ENCODE data around the gene NLK. TPM values are rescaled to one million over a fixed set of nuclear protein-coding genes. Genes with fewer than 3 reads are reported as not detected.
"Not testable (repeated sequence)": the region's sequence is repeated elsewhere in the genome, so short reads cannot be mapped to it uniquely, and the experiment has no call there.

The NLK gene
- total RNA-seq, 1 experiment from 2014 or later: 14.3 TPM

DNA sequence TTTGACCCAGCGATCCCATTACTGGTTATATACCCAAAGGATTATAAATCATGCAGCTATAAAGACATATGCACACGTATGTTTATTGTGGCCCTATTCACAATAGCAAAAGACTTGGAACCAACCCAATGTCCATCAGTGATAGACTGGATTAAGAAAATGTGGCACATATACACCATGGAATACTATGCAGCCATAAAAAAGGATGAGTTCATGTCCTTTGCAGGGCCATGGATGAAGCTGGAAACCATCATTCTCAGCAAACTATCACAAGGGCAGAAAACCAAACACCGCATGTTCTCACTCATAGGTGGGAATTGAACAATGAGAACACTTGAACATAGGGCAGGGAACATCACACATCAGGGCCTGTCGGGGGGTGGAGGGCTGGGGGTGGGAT is 112.9 kb downstream of the NLK start:
- not testable (repeated sequence) for DNase-seq (ENCODE audit: low read depth)

DNA sequence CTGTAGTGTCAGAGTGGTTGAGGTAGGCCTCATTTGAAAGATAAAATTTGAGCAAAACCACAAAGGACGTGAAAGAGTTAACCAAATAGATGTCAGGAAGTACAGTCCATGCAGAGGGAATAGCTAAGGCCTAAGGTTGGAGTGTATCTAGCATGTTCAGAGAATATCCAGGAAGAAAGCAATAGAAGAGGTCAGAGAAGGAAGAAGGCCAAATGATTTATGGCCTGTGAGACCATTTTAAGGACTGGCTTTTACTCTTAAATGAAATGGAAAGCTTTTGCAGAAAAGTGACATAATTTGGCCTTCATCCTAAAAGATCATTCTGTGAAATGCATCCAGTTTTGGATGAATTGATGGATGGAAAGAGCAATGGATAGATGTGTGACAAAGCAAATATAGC is 116.5 kb downstream of the NLK start:
- no peak for DNase-seq (ENCODE audit: low read depth)

DNA sequence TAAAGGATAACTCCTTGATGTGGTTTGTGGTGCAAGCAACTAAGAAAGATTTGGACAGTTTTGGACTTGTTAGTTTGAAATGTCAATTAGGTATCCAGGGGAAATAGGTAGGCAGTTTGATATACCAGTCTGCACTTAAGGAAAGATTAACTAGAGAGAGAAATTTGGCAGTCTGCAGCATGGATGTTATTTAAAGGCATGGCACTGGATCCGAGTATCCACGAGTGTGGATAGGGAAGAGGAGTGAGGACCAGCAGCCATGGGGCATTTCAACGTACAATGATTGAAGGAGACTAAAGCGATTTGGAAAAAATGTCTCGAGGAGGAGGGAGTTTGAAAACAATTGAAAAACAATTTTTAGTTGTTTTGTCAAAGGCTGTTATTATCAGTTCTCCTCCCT is 117.4 kb downstream of the NLK start:
- DNase-seq (ENCODE audit: low read depth): no peak

DNA sequence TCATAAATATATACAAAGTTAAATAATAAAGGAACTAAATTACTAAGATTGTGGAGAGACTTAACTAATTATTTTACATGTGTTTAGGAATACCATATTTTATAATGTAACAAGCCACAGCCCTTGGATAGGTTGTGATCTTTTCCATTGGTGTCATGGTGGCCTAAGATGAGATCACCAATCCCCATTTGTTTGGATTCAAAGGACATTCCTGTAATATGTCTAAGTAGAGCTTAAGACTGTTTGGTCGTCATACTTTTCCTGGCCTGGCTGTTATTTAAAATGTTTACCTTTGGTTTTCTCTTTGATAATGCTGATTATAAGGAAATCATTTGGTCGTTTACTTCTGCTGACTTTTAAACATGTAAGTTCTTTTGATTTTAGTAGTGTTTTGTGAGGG is 118.1 kb downstream of the NLK start:
- DNase-seq (ENCODE audit: low read depth): no peak

DNA sequence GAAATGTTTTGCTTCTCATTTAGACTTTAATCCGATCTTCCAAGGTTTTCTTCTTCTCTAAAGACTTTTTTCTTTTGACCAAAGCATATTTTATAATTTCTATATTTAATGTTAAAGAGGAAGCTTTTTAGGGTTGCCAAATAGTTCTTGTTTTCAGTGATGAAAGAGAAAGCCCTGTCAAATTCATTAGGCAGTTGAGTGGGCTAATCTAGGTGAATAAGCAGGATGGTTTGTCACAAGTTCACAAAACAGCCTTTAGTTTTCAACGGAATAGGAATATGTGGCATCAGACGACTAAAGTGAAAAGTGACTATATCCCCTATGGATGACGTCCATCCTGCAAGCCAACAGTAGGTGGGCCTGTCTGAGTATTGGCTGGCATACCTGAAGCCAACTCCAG is 118.8 kb downstream of the NLK start:
- no peak for DNase-seq (ENCODE audit: low read depth)

DNA sequence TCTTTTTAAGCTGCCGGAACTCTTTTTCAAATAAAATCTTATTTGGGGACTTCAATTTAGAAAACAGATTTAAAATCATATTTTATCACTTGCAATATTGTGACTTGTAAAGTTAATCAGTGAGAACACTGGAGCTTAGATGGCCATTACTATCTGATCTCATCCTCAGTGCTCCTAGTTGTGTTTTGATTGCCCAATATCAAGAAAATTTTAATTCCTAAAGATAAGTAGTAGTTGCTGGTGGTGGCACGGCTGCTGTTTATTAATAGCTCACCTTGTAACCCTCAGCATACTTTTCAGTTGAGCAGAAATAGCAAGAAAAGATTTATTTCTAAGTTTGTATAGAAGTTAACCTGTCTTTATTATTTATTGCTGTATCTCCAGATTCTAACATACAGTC is 124.0 kb downstream of the NLK start:
- DNase-seq (ENCODE audit: low read depth): no peak

DNA sequence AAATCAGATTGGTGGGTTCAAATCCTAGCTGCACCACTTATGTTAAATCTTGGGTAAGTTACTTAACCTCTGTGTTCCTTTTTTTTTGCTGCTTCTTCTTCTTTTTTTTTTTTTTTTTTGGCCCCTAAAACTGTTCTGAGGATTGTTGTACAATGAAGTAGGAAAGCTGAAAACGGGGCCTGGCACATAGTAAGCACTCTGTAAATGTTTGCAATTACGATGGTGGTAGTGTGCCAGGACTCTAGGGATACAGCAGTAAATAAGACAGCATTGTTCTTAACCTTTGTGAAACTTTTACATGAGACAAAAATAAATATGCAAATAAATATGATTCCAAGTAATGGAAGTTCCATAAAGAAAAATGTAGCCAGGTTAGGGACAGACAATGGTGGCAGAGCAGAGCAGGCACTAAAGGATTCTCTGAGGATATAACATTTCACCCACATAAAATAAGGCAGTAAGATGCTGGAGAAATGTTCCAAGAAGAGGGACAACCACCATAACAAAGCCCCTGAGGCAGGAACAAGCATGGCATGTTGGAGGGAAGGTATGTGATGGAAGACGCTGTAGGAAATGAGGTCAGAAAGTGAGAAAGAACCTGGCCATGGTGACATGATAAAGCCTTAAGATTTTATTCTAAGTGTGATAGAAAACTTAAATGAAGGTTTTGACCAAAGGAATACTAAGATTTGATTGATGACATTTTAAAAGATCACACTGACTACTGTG is 127.3 kb downstream of the NLK start:
- no peak for DNase-seq (ENCODE audit: low read depth)

DNA sequence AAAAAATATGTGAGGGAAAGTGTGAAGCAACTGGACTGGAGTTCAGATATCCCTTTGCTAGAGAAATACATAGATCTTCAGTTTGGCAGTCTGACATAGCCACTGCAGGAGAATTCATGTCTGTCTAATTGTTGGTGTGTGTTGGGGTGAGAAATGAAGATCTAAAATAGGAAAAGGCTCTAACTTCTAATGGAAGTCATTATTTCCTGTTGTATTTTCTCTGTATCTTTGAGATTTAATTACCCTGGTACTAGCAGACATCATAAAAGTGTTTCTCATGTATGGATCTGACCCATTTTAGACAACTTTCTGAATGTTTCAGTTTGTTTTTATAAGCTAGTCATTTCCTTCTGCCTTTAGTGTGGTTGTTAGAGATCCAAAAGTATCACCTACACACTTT is 128.3 kb downstream of the NLK start:
- DNase-seq (ENCODE audit: low read depth): no peak

DNA sequence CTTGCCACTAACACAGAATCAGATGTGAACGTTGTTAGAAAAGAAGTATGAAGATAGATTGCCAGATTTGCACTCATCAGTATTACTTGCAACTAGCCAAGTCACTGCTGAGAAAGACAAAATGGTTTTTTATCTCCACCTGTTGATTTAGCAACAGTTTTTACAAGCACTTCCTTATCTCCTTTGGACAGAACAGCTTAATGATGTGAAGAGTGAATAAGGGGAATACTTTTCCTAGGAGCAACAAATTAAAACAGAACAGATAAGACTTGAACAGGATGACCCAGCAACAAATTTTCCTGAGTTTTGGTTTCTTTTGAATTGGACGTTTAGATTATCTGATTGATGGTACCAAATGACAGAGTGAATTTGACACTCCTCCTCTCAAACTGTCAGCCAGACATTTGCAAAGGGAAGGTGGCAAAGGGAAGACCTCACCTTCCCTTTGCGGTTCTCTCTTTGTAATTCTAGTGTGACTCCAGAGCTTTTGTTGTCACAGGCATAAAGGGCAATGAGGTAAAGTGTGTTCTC is 130.6 kb downstream of the NLK start:
- no peak for DNase-seq (ENCODE audit: low read depth)

DNA sequence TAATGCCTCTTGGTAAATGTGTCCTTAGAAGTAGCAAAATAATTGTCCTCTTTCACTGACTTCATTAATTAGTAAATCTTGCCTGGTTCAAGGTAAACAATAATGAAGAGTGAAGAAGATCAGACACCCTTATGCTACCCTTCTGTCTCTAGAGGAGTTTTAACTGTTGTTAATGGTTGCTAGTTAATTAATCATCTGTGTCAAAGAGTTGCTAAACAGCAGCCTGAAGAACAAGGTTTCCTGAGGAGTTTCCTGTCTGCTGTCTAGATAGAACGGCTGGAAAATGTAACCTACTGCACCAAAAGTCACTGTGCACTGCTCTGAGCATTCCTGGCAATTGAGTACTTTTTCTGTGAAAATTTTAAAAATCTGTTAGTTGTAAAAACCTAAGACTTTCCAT is 131.3 kb downstream of the NLK start:
- DNase-seq (ENCODE audit: low read depth): no peak

DNA sequence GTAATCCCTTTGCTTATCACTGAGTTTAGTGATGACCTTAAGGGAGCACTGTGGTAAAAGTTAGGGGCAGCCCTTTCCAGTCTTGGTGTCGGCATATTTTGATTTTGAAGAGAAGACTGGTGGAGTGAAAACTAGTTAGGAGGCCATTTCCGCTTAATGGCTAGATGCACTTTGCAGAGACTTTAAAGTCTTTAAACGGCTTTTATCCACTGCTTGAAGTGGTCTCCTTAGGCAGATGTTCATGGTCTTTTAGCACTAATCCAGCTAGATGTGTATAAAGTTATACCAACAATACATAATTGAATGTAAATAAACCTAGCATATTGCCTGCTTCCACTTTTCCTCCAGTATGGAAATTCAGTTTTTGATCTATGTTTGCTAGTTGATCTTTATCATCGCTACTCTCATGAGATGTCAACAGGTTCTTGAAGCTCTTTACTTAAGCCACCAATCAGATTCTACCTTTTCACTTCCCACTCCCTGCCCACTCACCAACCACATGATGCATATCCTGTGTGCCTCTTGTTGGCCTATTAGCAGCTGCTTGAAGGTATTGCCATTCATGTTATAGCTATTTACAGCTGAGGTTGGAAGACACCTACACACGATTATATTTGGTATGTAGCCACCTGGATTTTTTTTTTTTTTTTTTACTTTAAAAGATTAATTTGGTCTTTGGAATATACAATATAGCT is 132.0 kb downstream of the NLK start:
- no peak for DNase-seq (ENCODE audit: low read depth)

DNA sequence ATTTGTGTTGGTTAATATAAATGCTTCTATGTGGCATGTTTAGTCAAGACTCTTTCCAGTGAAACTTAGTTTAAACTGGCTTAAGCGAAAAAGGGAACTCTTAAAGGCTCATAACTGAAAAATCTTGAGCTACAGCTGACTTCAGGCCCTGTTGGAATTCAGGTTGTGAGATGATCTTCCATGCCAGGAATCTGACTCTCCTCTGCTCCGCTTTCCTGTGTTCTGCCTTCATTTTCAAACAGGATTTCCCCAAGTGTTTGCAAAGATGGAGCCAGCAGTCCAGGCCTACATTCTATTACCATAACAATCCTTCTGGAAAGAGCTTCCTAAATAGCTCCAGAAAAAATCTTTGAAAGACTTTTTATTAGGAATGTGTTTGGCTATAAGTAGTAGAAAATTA is 134.9 kb downstream of the NLK start:
- DNase-seq (ENCODE audit: low read depth): no peak

DNA sequence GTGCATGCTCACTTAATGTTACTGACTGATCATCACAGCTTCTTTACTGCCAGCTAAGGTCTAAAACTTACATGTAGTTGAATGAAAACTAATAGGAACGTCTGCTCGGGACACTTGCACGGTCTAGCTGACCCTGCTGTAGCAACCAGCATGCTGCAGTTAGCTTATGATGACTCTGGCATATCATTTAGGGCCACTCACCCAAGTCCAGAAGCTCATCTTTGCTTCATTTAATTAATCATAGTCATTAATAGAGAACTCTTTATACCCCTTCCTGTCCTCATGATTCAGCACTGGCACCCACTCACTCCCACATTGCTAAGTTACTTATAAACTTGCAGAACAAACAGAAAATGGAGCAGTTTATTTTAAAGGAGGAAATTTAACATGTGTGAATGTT is 136.3 kb downstream of the NLK start:
- no peak for DNase-seq (ENCODE audit: low read depth)

DNA sequence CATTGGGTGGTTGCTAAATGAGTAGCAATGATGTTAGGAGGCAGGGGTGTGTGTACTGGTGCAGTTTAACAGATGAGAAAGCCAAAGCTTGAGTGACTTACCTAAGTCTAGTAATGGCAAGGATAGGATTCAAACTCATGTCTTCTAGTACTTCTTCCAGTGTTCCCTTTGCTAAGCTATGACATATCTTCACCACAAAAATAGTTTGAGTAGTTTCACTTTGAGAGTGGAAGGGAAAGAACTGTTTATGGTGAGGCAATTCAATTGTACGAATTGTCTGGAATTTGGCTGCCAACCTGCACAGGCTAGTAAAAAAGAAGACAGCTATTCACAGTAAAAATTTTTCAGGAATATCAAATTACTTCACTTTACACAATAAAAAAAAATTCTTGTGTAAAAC is 138.0 kb downstream of the NLK start:
- DNase-seq (ENCODE audit: low read depth): no peak

DNA sequence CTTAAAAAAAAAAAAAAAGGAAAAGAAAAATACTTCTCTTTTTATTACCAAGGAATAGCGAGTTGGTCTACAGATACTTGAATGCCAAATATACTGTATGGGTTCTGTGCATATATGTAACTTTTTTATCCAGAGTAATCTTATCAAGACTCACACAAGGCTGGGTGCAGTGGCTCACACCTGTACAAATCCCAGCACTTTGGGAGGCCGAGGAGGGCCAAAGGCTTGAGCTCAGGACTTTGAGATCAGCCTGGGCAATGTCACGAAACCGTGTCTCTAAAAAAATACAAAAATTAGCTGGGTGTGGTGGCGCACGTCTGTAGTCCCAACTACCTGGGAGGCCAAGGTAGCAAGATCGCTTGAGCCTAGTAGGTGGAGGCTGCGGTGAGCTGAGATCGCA is 139.1 kb downstream of the NLK start:
- no peak for DNase-seq (ENCODE audit: low read depth)

DNA sequence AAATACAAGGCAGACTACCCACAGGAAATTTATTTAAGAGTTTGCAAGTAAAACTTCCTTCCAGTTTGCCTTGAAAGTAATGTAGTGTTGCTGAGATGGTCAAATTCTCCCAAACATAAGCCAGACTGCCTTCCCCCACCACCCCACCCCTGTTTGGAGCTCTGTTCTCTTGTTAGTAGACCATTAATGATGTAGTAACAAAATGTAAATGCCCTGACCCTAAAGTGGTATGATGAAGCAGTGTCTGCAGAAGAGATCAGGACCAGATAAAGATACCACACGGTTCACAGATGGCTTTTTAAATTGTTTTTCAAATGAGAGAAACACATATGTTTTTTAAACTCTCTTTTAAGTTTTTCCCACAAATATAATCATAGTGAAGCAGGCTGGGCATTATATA is 140.1 kb downstream of the NLK start:
- DNase-seq (ENCODE audit: low read depth): no peak

DNA sequence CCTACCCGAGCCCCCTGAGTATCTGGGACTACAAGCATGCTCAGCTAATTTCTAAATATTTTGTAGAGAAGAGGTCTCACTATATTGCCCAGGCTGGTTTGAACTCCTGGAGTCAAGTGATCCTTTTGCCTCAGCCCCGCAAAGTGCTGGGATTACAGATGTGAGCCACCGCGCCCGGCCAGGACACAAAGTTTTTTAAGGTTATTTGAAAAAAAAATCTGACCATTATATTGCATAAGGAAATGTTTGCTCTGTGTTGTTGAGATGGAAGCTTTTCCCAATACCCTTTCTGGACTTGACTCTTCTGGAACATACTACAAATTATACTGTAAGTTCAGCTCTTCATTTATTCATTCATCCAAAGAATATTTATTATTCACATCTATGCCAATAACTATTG is 143.2 kb downstream of the NLK start:
- DNase-seq (ENCODE audit: low read depth): no peak

DNA sequence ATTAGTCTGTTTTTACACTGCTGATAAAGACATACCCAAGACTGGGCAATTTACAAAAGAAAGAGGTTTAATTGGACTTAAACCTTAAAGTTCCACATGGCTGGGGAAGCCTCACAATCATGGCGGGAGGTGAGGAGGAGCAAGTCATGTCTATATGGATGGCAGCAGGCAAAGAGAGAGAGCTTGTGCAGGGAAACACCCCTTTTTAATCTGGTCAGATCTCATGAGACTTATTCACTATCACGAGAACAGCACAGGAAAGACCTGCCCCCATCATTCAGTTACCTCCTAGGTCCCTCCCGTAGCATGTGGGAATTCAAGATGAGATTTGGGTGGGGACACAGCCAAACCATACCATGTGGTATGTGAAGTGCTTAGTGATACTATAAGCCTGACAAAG is 144.0 kb downstream of the NLK start:
- not testable (repeated sequence) for DNase-seq (ENCODE audit: low read depth)

DNA sequence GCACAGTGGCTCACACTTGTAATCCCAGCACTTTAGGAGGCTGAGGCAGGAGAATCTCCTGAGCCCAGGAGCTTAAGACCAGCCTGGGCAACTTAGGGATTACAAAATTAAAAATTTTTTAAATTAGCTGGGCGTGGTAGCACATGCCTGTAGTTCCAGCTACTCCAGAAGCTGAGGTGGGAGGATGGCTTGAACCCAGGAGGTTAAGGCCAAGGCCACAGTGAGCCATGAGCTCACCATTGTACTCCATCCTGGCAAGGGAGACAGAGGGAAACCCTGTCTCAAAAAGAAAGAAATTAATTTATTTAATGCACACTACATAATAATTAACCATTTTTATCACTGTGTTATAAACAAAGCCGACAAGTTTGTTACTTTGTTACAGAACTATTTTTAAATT is 145.5 kb downstream of the NLK start:
- no peak for DNase-seq (ENCODE audit: low read depth)

DNA sequence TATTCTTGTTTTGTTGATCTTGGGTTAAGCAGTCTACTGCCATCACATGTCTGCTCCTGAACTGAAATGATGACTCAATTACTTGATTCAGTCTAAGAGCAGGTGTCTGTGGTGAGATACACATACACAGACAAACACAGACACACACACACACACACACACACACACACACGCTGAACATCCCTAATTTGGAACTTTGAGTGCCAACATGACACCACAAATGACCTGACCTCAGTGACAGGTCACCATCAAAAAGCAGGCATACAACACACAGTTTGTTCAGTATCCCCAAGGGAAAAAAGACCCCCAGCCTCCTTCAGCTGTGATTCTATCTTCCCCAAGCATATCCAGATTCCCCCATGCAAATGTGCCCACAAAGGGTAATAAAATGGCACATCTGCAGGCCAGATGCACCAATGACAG is 146.4 kb downstream of the NLK start:
- DNase-seq (ENCODE audit: low read depth): peak; percentile 7

DNA sequence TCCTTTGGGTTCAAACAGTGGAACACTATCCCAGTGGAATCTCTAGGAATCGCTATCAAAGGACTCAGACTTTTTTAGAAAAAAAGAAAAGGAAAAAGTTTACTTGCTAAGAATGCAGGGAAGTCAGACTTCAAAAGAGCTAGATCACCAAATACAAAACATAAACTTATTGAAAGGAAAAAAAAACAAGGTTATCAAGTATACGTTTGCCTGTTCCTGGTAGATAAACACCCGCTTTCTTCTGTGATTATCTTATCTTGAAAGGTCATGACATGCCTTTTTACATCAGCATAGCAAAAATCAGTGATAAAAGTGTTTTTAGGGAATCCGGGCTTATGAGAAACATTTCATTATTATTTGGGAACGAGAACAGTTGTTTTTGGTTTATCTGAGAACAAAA is 147.2 kb downstream of the NLK start:
- no peak for DNase-seq (ENCODE audit: low read depth)

DNA sequence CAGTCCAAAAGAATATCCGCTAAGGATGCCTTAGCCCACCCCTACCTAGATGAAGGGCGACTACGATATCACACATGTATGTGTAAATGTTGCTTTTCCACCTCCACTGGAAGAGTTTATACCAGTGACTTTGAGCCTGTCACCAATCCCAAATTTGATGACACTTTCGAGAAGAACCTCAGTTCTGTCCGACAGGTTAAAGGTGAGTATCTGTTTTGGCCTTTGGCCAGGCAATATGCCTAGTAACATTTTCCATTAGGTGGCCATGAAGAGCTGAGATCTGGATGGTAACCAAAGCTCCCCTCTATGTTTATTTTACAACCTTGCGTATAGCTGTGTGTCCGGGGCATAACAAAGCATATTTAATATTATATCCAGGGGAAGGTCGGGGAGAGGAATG is 148.5 kb downstream of the NLK start:
- DNase-seq (ENCODE audit: low read depth): no peak

DNA sequence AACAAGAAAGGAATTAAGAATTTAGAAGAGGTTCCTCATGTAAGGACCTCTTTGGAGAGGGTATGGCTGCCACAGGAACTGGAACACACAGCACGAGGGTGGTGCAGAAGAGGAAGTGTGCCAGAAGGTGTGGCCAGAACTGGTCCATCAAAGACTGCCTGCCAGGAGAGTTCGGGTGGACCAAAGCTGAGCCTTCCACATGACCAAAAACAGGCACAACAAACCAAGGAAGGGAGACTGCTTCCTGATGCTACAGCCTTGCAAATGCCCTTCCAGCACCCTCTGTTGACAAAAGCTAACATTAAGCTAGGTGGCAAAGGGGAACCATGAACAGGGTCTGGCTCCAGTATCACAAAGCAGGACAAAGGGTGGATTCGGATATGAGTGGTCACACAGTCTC is 150.8 kb downstream of the NLK start:
- DNase-seq (ENCODE audit: low read depth): no peak

DNA sequence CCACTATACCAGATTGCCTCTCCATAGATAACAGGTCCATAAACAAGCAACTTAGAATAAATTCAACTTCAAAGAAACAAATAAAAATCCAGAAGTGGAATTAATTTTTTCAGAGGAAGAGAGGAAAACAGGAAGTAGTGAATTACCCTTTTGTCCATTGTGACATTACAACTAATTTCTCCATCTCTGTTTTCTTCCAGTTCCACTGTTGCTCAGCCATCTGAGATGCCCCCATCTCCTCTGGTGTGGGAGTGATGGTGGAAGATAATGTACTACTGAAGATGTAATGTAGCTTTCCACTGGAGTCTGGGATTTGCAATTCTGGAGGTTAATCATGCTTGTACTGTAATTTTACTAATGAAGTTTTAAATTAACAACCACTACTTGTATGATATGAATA is 151.9 kb downstream of the NLK start:
- no peak for DNase-seq (ENCODE audit: low read depth)
